NOMO-1 treated with dmso at 0.1 percent for 144 hours (cell line): ENCODE data around the gene EHD4.

ENCODE experiments used
- DNase-seq: peaks from one replicate; lab custom pipeline; 2025; ENCODE audit not compliant: unreplicated experiment; lab: John Stamatoyannopoulos, UW

EHD4 gene

DNA sequence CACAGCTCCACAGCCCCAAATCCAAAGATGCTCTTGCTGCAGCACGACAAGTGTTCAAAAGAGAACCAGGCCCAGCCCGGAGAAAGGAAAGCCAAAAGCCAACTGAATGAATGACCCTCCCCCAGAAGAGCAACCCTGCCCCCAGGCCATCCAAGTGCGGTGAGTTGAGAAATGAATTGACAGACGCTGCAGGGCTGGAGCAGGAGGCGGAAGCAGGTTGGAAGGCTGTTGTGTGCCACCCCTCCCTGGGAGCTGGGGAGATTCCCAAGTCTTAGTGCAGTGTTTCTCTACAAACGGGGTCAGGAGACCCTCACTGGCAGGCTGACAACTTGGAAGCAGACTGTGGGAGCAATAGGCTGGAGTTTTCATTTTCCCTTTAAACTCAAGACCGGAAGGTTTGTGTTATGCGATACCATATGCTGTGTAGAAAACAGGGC, 75.0 kb downstream of the EHD4 start:
- no peak for DNase-seq

DNA sequence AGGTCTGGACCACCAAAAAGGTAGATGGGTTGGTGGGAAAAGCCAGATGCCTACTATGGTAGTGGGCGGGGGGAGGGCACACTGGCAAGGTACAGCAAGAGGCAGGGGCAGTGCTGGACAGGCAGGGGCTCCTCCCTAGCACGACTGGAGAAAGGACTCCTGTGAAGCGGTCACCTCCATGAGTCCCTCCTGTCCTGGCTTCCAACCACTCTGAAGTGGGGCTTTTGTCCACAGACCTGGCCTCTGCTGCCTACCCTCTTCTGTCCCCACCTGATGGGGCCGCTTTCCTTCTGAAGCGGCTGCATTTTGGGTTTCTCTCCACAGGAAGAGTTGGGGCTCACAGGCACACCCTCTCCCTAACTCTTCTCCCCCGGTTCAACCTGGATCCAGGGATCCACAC, 75.8 kb downstream of the EHD4 start:
- DNase-seq: no peak

DNA sequence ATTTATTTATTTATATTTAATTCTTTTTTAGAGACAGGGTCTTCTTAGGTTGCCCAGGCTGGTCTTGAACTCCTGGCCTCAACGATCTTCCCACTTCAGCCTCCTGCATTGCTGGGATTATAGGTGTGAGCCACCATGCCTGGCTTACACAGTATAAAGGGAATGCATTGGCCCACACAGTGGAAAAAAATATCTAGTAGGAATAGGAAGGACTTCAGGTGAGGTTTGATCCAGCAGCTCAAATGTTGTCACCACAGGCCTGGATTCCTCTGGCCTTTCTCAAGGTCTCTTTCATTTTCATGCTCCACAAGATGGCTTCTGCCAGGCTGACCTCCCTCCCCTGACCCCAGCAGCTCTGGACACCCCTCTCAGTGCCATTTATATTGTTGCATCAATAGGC, 76.4 kb downstream of the EHD4 start:
- DNase-seq: no peak

DNA sequence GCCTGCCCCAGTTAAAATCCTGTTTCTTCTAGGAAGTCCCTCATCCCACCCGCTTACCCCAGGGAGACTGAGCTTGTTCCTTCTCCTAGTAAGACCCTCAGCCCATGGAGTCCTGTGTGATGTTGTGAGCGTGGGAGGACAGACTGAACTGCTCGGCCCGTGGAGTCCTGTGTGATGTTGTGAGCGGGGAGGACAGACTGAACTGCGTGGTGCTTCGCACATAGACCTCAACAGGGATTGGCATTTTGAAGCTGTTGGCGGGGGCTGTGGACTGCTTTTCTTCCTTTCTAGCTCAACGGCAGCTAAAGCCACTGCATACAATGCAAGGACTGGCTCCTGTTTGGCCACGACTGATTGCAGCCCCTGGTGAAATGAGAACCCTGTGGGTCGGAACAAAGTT, 76.9 kb downstream of the EHD4 start:
- no peak for DNase-seq

DNA sequence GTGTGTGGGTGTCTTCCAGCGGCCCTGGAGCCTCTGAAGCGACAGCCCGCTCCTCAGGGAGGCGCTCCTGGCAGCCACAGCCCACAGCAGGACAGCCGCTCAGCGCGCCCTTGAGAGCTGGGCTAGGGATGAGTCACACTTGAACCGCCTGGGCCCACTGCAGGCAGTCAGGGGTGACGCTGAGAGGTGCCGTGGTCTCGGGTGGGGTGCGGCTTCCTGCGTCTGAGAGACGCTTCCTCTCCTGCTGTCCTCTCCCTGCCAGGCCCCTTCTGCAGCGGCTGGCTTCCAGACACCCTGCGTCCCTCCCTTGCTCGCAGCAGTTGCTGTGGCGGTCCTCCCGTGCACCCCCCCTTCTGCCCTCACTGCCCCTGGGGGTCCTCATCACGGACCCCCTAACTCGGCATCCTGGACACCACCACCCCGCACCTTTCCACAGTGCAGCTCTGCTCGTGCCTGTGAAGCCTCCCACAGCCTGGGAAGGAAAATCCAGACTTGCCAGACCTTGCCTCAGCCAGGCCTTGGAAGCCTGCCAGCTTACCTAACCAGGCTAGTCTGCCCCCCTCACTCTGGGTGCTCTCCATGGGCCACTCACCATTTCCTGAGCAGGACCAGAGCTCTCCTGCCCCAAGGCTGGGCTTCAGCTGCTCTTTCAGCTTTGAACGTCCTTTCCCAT, 77.4 kb downstream of the EHD4 start:
- DNase-seq: peak; percentile 75

DNA sequence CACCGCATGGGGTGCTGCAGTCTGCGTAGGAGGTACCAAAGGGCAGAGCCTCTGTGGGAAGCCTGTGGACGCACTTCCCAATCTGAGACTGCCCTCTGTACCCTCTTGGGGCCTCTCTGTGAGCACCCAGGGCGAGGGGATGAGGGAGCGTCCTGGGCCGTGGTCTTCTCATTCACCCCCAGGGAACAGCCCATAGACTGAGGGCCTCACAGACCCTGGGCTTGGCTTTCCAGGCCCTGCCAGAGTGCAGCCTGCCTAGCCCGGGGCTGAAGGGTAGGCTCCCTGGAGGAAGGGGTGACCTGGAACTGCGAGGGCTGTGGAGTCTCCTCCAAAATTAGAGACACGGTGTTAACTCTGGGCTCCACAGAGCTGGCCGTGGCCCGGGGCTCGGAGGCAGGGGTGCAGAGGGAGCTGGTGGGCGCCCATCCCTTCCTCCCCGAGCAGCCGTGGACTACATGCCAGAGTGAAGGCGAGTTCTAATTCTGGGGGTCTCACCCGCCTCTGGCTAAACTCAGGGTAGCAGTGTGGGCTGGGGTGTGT, 78.0 kb downstream of the EHD4 start:
- DNase-seq: no peak

DNA sequence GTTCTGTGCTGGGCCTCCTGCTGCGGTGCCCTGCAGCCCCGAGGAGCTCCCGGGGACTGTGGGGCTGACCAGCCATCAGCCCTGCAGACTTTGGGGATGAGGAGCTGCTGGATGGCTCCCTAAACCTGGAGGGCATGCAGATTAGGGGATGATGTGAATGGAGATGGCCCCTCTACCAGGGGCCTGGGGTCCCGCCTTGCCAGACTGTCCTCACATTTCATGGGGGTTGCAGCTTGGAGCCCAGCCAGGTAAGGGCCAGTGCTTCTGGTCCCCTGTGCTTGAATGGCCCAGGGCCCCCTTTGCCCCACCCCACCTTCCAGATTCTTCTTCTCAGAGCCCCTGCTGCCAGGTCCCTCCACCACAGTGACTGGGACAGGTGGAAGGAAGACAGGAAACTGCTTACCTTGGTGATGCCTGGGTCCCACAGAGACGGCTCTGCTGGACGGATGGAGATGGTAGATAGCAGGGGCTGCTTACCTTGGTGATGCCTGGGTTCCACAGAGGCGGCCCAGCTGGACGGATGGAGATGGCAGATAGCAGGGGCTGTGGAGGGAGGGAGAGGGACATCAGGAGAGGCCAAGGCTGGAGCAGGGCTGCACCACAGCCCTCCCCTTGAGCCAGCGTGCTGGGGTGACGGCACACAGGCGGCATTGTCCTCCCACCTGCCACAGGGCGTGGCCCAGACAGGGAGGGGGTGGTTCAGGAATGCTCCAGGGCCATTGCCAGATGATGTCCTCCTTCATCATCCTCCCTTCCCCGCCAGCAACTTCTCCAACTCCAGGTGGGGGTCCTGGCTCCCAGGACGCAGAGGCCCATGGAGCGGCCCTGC, 78.7 kb downstream of the EHD4 start, which contains the start of gene SPTBN5:
TSS of gene SPTBN5 (minus strand) at position 632 of the 829 bp plus-strand sequence. CDS start at position 76, 556 bp downstream.
- DNase-seq: no peak

DNA sequence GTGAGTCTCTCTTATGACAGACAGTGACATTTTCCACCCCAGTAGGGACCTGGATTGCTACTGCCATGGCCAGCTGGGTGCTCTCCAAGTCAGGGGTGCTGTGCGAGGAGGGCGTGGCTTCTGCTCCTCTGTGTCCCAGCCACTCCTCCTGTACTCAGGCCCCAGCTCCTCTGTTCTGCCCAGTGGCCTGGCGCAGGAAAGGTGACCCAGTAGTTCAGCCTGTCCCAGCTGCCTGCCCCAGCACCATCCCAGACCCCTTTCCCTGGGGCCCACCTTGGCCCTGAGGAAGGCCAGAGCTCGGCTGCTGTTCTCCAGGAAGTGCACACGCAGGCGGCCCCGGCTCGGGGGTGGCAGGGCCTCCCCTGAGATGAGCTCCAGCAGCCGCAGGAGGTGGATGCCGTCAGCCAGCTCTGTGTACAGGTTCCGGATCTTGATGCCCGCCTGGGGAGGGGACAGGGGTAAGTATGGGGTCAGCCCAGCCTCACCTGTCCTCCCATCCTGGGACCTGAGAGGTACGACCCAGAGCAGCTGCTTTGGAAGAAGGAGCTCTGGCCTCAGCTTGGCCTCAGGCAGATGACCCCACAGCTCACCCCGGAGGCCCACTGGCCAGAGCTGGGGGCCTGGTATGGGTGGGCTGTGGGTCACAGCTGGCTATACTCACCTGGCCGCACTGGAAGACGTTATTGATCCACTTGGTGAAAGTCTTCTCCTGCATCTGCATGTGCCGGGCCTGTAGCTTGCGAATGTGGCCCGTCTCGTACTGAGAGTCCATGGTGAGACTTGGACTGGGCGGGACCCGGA, 79.5 kb downstream of the EHD4 start:
- DNase-seq: no peak

DNA sequence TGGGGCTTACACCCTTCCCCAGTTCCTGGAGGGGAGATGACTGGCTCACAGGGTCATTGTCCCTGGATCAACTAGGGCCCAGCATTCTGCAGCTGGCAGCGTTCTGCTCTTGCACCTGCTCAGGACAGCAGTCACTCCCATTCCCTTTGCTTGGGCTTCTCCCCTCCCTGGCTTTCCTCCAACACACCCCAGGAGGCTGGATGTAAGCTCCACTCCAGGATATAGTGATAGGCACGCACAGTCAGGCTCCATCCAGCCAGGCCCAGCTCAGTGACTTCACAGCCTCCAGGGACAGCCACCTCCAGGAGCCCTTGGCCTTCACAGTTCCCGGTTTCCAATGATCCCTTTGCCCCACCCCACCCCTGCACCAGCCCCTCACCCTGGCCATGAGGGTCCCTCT, 80.4 kb downstream of the EHD4 start:
- DNase-seq: no peak

DNA sequence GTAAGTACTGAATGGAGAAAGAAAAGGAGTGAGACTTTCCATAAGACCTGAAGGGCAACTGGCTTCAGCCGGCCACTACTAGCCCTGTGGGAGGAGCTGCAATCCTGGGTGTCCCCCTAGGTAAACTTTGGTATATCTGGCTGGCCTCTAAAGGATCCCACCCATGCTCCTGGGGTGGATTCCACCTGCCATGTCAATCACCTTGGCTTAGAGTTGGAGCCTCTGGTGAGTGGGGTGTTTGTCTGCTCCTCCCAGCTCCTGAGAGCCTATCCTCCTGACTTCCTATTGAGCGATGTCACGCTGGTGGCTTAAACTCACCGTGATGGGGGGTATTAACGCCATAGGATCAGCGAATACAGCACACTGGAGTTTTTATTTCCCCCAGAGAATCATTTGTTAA, 81.1 kb downstream of the EHD4 start:
- no peak for DNase-seq

DNA sequence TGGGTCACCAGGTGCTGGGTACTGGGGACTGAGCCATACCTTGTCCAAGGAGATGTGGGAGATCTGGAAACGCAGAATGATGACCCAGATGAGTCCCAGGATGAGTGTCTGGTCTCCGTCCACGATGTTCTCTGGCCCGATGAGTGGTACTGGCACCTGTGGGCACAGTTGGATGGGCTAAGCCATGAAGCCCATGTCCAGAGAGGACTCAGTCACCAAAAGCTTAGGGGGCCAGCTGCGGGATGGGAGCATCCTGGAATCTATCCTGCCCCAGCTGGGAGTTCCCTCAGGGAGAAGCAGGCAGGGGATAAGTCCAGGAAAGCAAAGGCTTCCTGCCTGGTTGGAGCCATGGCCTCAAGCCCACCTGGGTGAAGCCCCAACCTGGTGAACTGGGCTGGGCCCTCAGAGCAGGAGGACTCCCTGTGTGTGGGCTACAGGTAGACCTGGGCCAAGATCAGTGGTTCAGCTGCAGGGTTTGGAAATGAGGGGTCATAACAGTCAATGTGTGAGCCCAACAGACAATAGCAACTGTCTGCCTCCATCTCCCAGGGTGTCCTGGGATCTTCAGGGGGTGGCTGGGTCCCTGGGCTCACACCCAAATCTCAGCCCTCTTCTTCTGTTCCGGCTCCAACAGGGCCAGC, 82.2 kb downstream of the EHD4 start:
- DNase-seq: no peak

DNA sequence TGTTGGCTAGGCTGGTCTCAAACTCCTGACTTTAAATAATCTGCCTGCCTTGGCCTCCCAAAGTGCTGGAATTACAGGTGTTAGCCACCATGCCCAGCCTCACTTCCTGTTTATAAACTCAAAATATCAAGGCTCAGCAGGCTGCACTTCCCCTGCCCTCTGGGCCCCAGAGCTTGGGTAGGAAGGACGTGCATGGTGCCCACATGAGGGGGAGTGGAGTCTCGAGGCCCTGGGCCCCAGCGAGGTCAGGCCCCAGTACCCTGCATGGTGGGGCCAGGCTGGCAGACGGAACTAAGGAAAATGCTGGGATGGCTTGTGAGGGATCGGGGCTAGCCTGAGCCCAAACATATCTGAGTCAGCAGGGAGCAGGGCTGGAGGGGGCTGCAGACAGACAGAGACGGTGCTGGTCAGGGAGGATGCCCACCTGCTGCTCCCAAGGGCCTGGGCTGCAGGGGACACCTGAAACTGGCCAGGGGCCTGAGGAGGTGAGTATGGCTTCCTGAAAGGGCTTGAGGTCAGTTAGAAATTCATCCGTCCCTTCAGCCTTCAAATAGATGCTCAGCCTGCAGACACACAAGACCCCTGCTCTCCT, 83.6 kb downstream of the EHD4 start:
- DNase-seq: no peak

DNA sequence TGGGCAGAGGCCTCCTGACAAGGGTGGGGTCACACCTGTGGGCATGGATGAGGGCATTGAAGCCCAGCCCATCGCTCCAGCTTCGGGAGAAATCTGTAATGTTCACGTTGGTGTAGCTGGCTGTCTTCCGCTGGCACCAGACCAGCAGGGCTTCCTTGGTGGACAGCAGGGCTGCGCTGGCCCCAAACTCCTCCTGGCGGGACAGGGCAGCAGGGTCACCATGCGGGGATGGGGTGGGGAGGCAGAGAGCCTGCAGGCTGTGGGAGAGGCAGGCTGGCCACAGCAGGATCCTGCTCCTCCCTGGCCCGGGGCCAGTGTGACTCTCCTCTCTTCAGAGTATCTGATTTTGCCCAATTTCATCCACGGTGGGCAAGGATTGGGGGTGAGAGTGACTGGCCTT, 84.5 kb downstream of the EHD4 start:
- no peak for DNase-seq

DNA sequence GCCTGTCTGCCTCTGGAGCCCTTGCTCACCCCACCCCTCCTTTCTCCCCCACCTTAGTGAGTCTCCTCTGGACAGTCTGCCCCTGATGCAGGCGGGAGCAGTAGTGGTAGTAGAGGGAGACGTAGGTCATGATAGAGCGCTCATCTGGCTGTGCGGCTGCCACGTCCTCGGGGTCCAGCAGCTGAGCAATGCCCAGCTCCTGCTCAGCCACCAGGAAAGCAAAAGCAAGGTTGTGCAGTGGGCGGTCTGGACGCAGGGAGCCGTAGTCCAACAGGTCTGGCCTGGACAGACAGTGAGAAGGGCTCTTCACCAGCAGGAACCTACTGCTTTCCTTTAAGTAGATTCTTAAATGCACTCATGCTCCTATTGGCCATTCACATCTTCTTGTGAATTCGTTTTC, 85.2 kb downstream of the EHD4 start:
- no peak for DNase-seq

DNA sequence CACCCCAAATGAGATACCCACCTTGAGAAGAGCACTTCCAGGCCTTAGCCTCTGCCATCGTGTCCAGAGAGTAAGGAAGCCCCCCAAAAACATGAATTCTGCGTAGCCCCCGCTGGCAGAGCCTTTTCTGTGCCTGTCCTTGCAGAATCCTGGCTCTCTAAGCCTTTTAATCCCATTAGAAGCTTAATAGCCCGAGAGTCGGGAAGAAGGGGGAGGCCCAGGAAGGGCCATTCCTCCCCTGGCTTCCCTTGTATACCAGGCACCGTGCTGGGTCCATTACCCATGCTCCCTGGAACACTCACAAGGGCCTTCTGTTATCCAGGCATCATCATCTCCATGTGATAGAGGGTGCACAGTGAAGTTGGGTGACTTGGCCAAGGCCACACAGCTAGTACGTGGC, 85.6 kb downstream of the EHD4 start:
- DNase-seq: no peak

DNA sequence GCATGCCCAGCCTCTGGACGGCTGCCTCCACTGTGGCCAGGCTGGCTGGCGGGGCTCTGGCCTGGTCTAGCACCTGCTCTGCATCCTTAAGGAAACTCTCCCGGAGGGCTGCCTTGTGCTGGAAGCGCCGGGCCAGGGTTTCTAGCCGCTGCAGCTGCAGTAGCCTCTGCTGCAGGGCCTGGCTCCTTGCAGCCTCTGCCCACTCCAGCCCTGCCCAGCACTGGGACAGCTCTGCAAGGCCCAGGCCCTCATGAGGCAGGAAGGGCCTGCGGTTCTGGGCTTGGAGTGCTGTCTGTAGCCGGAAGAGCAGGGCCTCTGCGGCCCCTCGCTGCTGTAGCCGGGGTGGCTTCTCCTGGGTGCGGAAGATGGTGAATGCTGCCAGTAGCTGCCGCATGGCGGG, 86.5 kb downstream of the EHD4 start:
- DNase-seq: no peak

DNA sequence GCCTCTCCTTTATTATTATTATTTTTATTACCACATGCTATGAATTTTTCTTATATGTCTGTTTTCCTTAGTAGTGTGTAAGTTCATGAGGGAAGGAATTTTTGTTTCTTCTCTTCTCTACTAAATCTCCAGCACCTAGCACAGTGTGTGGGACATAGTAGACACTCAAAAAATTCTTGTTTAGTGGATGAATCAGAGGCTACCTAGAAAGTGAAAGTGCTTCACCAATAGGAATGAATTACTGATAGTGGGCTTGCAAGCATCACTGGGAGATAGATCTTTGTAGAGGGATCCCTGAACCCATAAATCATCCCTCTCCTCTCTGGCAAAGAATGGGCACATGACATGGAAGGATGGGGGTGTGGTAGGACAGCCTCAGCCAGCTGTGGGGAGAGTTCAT, 87.0 kb downstream of the EHD4 start:
- no peak for DNase-seq

DNA sequence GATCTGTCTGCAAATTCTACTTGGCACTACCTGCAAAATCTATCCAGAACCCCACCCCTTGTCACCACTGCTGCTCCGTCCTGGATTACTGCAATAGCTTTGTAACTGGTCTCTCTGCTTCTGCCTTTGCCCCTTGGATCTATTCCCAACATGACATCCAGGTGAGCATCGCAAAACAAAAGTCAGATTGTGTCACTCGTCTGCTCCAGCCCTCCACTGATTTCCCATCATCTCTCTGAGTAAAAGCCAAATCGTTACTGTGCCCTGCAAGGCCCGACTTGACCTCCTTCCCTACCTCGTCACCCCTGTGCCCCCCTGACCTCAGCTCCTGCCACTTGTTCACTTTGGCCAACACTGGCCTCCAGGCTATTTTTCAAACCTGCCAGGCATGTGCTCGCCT, 87.9 kb downstream of the EHD4 start:
- no peak for DNase-seq

DNA sequence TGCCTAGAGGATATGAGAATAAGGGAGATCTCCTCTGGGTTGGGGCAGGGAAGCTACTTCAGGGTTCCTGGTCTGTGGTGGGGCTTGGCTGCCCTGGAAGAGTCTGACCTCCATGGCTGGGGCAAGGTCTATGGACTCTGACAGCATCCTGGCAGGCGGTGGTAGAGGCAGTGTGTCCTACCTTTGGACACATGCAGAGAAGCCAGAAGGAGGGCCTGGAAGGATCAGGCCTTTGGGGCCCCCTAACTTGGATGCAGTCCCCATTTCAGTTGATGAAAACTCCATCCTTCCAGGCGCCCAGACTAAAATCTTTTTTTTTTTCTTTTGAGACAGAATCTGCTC, 88.9 kb downstream of the EHD4 start:
- DNase-seq: no peak

DNA sequence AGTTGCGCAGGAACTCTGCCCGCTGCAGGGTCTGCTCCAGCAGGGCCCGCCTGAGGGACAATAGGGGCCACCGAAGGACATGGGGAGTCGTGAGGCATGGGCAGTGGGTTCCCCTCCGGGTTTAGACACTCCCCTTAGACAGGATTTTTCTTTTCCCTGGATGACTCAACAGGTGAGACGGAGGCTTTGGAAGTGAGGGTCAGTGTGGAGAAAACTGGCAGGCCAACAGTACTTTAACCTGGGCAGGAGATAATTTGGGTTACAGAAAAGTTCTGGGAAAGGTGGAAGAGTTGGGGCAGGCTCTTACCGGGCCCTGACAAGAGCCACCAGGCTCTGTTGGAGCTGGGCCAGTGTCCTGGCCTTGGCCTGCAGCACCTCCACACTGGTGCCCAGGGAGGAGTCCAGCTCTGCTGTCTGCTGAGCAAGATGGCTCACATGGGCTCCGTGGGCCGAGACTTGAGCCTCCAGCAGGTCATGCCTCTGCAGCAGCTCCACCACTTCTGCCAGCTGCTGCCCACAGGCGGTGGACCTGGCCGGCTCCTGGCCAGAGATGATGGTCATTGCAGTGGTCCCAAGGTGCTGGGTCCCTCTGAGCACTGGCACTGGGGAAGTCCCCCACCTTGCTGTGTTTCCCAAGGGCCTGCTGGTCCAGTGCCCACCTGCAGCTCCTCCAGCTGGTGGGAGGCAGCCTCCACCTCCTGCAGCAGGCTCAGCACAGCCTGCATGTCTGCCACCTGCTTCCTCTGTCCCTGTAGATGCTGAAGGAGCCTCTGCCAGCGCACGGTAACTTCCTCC, 89.5 kb downstream of the EHD4 start:
- no peak for DNase-seq
